ENCODE data around the gene CLIP3.

CLIP3 gene

GRCh38 chr19:36026091-36026876 lies 6.4 kb downstream of the CLIP3 start:
- Histone ChIP-seq H3K27ac (ENCODE audit: low read depth, low read length) (no peak overlapping the region), H3K4me3 (ENCODE audit: low read depth in 1 of 2, low read length in 2 of 2) (no peak overlapping the region), H3K27me3 (ENCODE audit: control insufficient read depth in 1 of 2, insufficient read depth in 2 of 2, low read length in 2 of 2) (no peaks in the 10 kb centered on the region), H3K9me3 (ENCODE audit: control insufficient read depth in 1 of 2, low read length in 2 of 2) (no peaks in the 10 kb centered on the region), H3K9ac (ENCODE audit: low read depth in 1 of 2, low read length in 2 of 2) (no peak overlapping the region), H3K4me1 (ENCODE audit: control insufficient read depth in 1 of 2, insufficient read depth in 2 of 2, low read length in 2 of 2) (no peaks in the 10 kb centered on the region), H3K36me3 (ENCODE audit: control insufficient read depth in 1 of 2, insufficient read depth in 2 of 2, low read length in 2 of 2) (peaks cover 0 to 8% of the 10 kb centered on the region in 2 donors)

- no peak overlapping the region for H3K4me3 ChIP-seq (ENCODE audit: low read depth in 1 of 2, low read length in 2 of 2)
- no peaks in the 10 kb centered on the region for H3K4me1 ChIP-seq (ENCODE audit: control insufficient read depth in 1 of 2, insufficient read depth in 2 of 2, low read length in 2 of 2)
- no peak overlapping the region for H3K9ac ChIP-seq (ENCODE audit: low read depth in 1 of 2, low read length in 2 of 2)
- no peaks in the 10 kb centered on the region for H3K9me3 ChIP-seq (ENCODE audit: control insufficient read depth in 1 of 2, low read length in 2 of 2)
- H3K27ac ChIP-seq (ENCODE audit: low read depth, low read length): no peak overlapping the region
- peaks cover 0 to 8% of the 10 kb centered on the region in 2 donors for H3K36me3 ChIP-seq (ENCODE audit: control insufficient read depth in 1 of 2, insufficient read depth in 2 of 2, low read length in 2 of 2)
- H3K27me3 ChIP-seq (ENCODE audit: control insufficient read depth in 1 of 2, insufficient read depth in 2 of 2, low read length in 2 of 2): no peaks in the 10 kb centered on the region
Measured at GRCh38 chr19:36025541-36025940, 7.1 kb downstream of the CLIP3 start.

- H3K27me3 ChIP-seq (ENCODE audit: control insufficient read depth in 1 of 2, insufficient read depth in 2 of 2, low read length in 2 of 2): no peaks in the 10 kb centered on the region
- H3K4me3 ChIP-seq (ENCODE audit: low read depth in 1 of 2, low read length in 2 of 2): no peak overlapping the region
- no peak overlapping the region for H3K27ac ChIP-seq (ENCODE audit: low read depth, low read length)
- no peaks in the 10 kb centered on the region for H3K9me3 ChIP-seq (ENCODE audit: control insufficient read depth in 1 of 2, low read length in 2 of 2)
- H3K9ac ChIP-seq (ENCODE audit: low read depth in 1 of 2, low read length in 2 of 2): no peak overlapping the region
- no peaks in the 10 kb centered on the region for H3K4me1 ChIP-seq (ENCODE audit: control insufficient read depth in 1 of 2, insufficient read depth in 2 of 2, low read length in 2 of 2)
- peaks cover 0 to 8% of the 10 kb centered on the region in 2 donors for H3K36me3 ChIP-seq (ENCODE audit: control insufficient read depth in 1 of 2, insufficient read depth in 2 of 2, low read length in 2 of 2)
Measured at GRCh38 chr19:36023432-36023831, 9.2 kb downstream of the CLIP3 start.

- no peaks in the 10 kb centered on the region for H3K27me3 ChIP-seq (ENCODE audit: control insufficient read depth in 1 of 2, insufficient read depth in 2 of 2, low read length in 2 of 2)
- H3K27ac ChIP-seq (ENCODE audit: low read depth, low read length): no peak overlapping the region
- H3K9ac ChIP-seq (ENCODE audit: low read depth in 1 of 2, low read length in 2 of 2): no peak overlapping the region
- no peak overlapping the region for H3K4me3 ChIP-seq (ENCODE audit: low read depth in 1 of 2, low read length in 2 of 2)
- peaks cover 7 to 8% of the 10 kb centered on the region in 2 donors for H3K4me1 ChIP-seq (ENCODE audit: control insufficient read depth in 1 of 2, insufficient read depth in 2 of 2, low read length in 2 of 2)
- peaks cover 0 to 7% of the 10 kb centered on the region in 2 donors for H3K36me3 ChIP-seq (ENCODE audit: control insufficient read depth in 1 of 2, insufficient read depth in 2 of 2, low read length in 2 of 2)
- H3K9me3 ChIP-seq (ENCODE audit: control insufficient read depth in 1 of 2, low read length in 2 of 2): no peaks in the 10 kb centered on the region
Measured at GRCh38 chr19:36019061-36019670, 13.5 kb downstream of the CLIP3 start.

- H3K36me3 ChIP-seq (ENCODE audit: control insufficient read depth in 1 of 2, insufficient read depth in 2 of 2, low read length in 2 of 2): peaks cover 0 to 4% of the 10 kb centered on the region in 2 donors
Measured at GRCh38 chr19:36014012-36014924, 18.4 kb downstream of the CLIP3 start, which contains the start of gene ALKBH6. TSS of gene ALKBH6 (minus strand) at chr19:36014213. CDS start at chr19:36013397, 816 bp downstream.

GRCh38 chr19:36013280-36014011 lies 19.2 kb downstream of the CLIP3 start:
- H3K36me3 ChIP-seq (ENCODE audit: control insufficient read depth in 1 of 2, insufficient read depth in 2 of 2, low read length in 2 of 2): peaks cover 0 to 4% of the 10 kb centered on the region in 2 donors
- H3K4me3 ChIP-seq (ENCODE audit: low read depth in 1 of 2, low read length in 2 of 2): peak overlapping the region; percentile 78 to 93
- peaks cover 16 to 19% of the 10 kb centered on the region in 2 donors for H3K4me1 ChIP-seq (ENCODE audit: control insufficient read depth in 1 of 2, insufficient read depth in 2 of 2, low read length in 2 of 2)
- H3K27me3 ChIP-seq (ENCODE audit: control insufficient read depth in 1 of 2, insufficient read depth in 2 of 2, low read length in 2 of 2): no peaks in the 10 kb centered on the region
- H3K9me3 ChIP-seq (ENCODE audit: control insufficient read depth in 1 of 2, low read length in 2 of 2): no peaks in the 10 kb centered on the region
- peak overlapping the region; percentile 20 for H3K27ac ChIP-seq (ENCODE audit: low read depth, low read length)
- peak overlapping the region; percentile 81 to 84 for H3K9ac ChIP-seq (ENCODE audit: low read depth in 1 of 2, low read length in 2 of 2)

More at GRCh38 chr19:36014012-36014924, 18.4 kb downstream of the CLIP3 start, which contains the start of gene ALKBH6:
- peak within 1 kb of the TSS; percentile 84 to 89 for H3K9ac ChIP-seq (ENCODE audit: low read depth in 1 of 2, low read length in 2 of 2)
- no peaks in the 10 kb centered on the region for H3K27me3 ChIP-seq (ENCODE audit: control insufficient read depth in 1 of 2, insufficient read depth in 2 of 2, low read length in 2 of 2)
- peak within 1 kb of the TSS; percentile 78 to 93 for H3K4me3 ChIP-seq (ENCODE audit: low read depth in 1 of 2, low read length in 2 of 2)
- peak within 1 kb of the TSS; percentile 20 for H3K27ac ChIP-seq (ENCODE audit: low read depth, low read length)
- H3K9me3 ChIP-seq (ENCODE audit: control insufficient read depth in 1 of 2, low read length in 2 of 2): no peaks in the 10 kb centered on the region
- H3K4me1 ChIP-seq (ENCODE audit: control insufficient read depth in 1 of 2, insufficient read depth in 2 of 2, low read length in 2 of 2): peaks cover 12 to 19% of the 10 kb centered on the region in 2 donors

GRCh38 chr19:36010402-36010801 lies 22.3 kb downstream of the CLIP3 start:
- Histone ChIP-seq H3K9ac (ENCODE audit: low read depth in 1 of 2, low read length in 2 of 2) (no peak overlapping the region), H3K4me1 (ENCODE audit: control insufficient read depth in 1 of 2, insufficient read depth in 2 of 2, low read length in 2 of 2) (peaks cover 16 to 19% of the 10 kb centered on the region in 2 donors), H3K4me3 (ENCODE audit: low read depth in 1 of 2, low read length in 2 of 2) (no peak overlapping the region), H3K9me3 (ENCODE audit: control insufficient read depth in 1 of 2, low read length in 2 of 2) (no peaks in the 10 kb centered on the region), H3K27ac (ENCODE audit: low read depth, low read length) (no peak overlapping the region), H3K36me3 (ENCODE audit: control insufficient read depth in 1 of 2, insufficient read depth in 2 of 2, low read length in 2 of 2) (no peaks in the 10 kb centered on the region), H3K27me3 (ENCODE audit: control insufficient read depth in 1 of 2, insufficient read depth in 2 of 2, low read length in 2 of 2) (no peaks in the 10 kb centered on the region)

GRCh38 chr19:36009633-36010379 lies 22.9 kb downstream of the CLIP3 start:
- Histone ChIP-seq H3K9ac (ENCODE audit: low read depth in 1 of 2, low read length in 2 of 2) (no peak overlapping the region), H3K4me1 (ENCODE audit: control insufficient read depth in 1 of 2, insufficient read depth in 2 of 2, low read length in 2 of 2) (peaks cover 12 to 15% of the 10 kb centered on the region in 2 donors), H3K27ac (ENCODE audit: low read depth, low read length) (no peak overlapping the region), H3K27me3 (ENCODE audit: control insufficient read depth in 1 of 2, insufficient read depth in 2 of 2, low read length in 2 of 2) (no peaks in the 10 kb centered on the region), H3K36me3 (ENCODE audit: control insufficient read depth in 1 of 2, insufficient read depth in 2 of 2, low read length in 2 of 2) (no peaks in the 10 kb centered on the region), H3K4me3 (ENCODE audit: low read depth in 1 of 2, low read length in 2 of 2) (peak overlapping the region; percentile 42 to 60), H3K9me3 (ENCODE audit: control insufficient read depth in 1 of 2, low read length in 2 of 2) (no peaks in the 10 kb centered on the region)

- H3K4me3 ChIP-seq (ENCODE audit: low read depth in 1 of 2, low read length in 2 of 2): peak overlapping the region; percentile 50 to 60
- no peaks in the 10 kb centered on the region for H3K27me3 ChIP-seq (ENCODE audit: control insufficient read depth in 1 of 2, insufficient read depth in 2 of 2, low read length in 2 of 2)
- peaks cover 0 to 4% of the 10 kb centered on the region in 2 donors for H3K36me3 ChIP-seq (ENCODE audit: control insufficient read depth in 1 of 2, insufficient read depth in 2 of 2, low read length in 2 of 2)
- no peak overlapping the region for H3K27ac ChIP-seq (ENCODE audit: low read depth, low read length)
- no peaks in the 10 kb centered on the region for H3K9me3 ChIP-seq (ENCODE audit: control insufficient read depth in 1 of 2, low read length in 2 of 2)
- peak overlapping the region in 1 of 2 donors; percentile 49 for H3K9ac ChIP-seq (ENCODE audit: low read depth in 1 of 2, low read length in 2 of 2)
- H3K4me1 ChIP-seq (ENCODE audit: control insufficient read depth in 1 of 2, insufficient read depth in 2 of 2, low read length in 2 of 2): peaks cover 9 to 10% of the 10 kb centered on the region in 2 donors
Measured at GRCh38 chr19:36009220-36009619, 23.5 kb downstream of the CLIP3 start.

Data from duodenal mucosa (tissue), 2 donors.